Transverse colon (tissue), 4 donors: ENCODE data around the gene CCDC24. TPM values are rescaled to one million over a fixed set of nuclear protein-coding genes. Genes with fewer than 3 reads are reported as not detected.

Experiments
- DNase-seq: peaks from one replicate; pipeline ENCODE4 v3.0.0-alpha.2; 2019
- H3K27ac ChIP-seq, 4 donors: fragments of 200-600 bp; sonication (generic); 2 replicates each; pipeline ENCODE4 v1.5.1; 2016 to 2018; ENCODE audit warnings: inconsistent platforms in 4 of 4
- H3K27me3 ChIP-seq: fragments of 200-600 bp; sonication (generic); 2 replicates; pipeline ENCODE4 v1.5.1; 2017; ENCODE audit warnings: inconsistent platforms
- H3K36me3 ChIP-seq, 4 donors: fragments of 200-600 bp; sonication (generic); 2 replicates each; pipeline ENCODE4 v1.5.1; 2017 to 2019; ENCODE audit warnings: inconsistent platforms in 4 of 4
- H3K4me1 ChIP-seq, 4 donors: fragments of 200-600 bp; sonication (generic); 2 replicates each; pipeline ENCODE4 v1.5.1; 2017 to 2020; ENCODE audit warnings: inconsistent platforms in 4 of 4
- H3K4me3 ChIP-seq, 4 donors: fragments of 200-600 bp; sonication (generic); 1 replicate in 1 of 4; 2 replicates in 3 of 4; pipeline versions ENCODE4 v1.5.1 to v1.6.1; 2017 to 2019; ENCODE audit warnings: inconsistent platforms in 4 of 4
- H3K9me3 ChIP-seq, 2 donors: fragments of 200-600 bp; sonication (generic); 2 replicates each; pipeline ENCODE4 v1.5.1; 2017 to 2019; ENCODE audit warnings: inconsistent platforms in 2 of 2
- CTCF ChIP-seq, 5 experiments: fragments of 200-600 bp in 3 of 5; fragments of 450-650 bp in 2 of 5; sonication (generic) in 3 of 5; IDR thresholded peaks; 1 replicate in 2 of 5; 2 replicates in 3 of 5; pipeline ENCODE4 v1.5.1; 2016 to 2017; ENCODE audit warnings: antibody characterized with exemption in 5 of 5, inconsistent platforms in 3 of 5, mild to moderate bottlenecking in 2 of 5, moderate library complexity in 1 of 5
- EP300 ChIP-seq: sonication (generic); formaldehyde crosslinking; IDR thresholded peaks from one replicate; pipeline ENCODE4 v1.6.1; 2017; ENCODE audit warnings: antibody characterized with exemption, low read depth
- POLR2A ChIP-seq: fragments of 450-650 bp; IDR thresholded peaks from one replicate; pipeline ENCODE4 v1.6.1; 2016; ENCODE audit warnings: antibody characterized with exemption, mild to moderate bottlenecking, moderate library complexity
- POLR2AphosphoS5 ChIP-seq, 3 donors: sonication (generic); formaldehyde crosslinking; IDR thresholded peaks; one replicate each; pipeline ENCODE4 v1.6.1; 2016; ENCODE audit warnings: antibody characterized with exemption in 3 of 3
- WGBS, 2 donors: methylation state at CpG; one replicate each; pipeline ENCODE4 v1.1.5; 2018; ENCODE audit warnings: low coverage in 1 of 2; 5-methylcytosine and 5-hydroxymethylcytosine counted together
- in situ Hi-C, 4 donors: fragments of 200-750 bp; cut with MboI; loops; one replicate each; pipeline versions ENCODE4 v1.15.0 to v1.15.1; 2017; ENCODE audit warnings: low sequenced_read_pairs in 3 of 4, low pct_ligation_motif_present in 1 of 4, low pct_unique_long_range_greater_than_20kb in 1 of 4
- intact Hi-C: fragments of 100-400 bp; cut with DNase I; formaldehyde crosslinking; loops from one replicate; pipeline ENCODE4 v1.15.1; 2023; ENCODE audit warnings: low total_unique reads
- total RNA-seq, 4 donors: library from RNA; depleted of rRNA; stranded (reverse); fragments of >200 nt; gene quantifications; one replicate each; pipeline ENCODE4 v1.1.0, GENCODE V29; 2016

The CCDC24 gene
- total RNA-seq, 4 donors from 2014 or later: 13.8 to 22.0 (median 17.6) TPM

- intact Hi-C loops: no loop called here
- Histone ChIP-seq H3K27me3 (no peaks in the 10 kb centered on the region), H3K4me3 (no peak overlapping the region), H3K4me1 (peaks cover 27 to 44% (median 42%) of the 10 kb centered on the region in 4 donors), H3K27ac (peak overlapping the region in 3 of 4 donors; percentile 90 to 97 (median 96)), H3K9me3 (no peaks in the 10 kb centered on the region), H3K36me3 (no peaks in the 10 kb centered on the region)
- no peak for DNase-seq
- 80 to 86% methylated on average over 1 to 8 of the region's 8 CpGs for WGBS, 2 donors
- TF ChIP-seq POLR2A (no peak), POLR2AphosphoS5 (IDR thresholded peaks at IDR 0.05) (no peak), EP300 (no peak), CTCF (IDR thresholded peaks at IDR 0.05) (no peak)
- in situ Hi-C loops: loop anchor here in 1 of 4 donors (25.0 kb wide), 1 partner anchor 271 kb away; no protein-coding TSS in a partner anchor
Measured at GRCh38 chr1:44033041-44033575, 41.7 kb downstream of the CCDC24 start.

GRCh38 chr1:44033756-44034155 lies 42.4 kb downstream of the CCDC24 start:
- H3K4me1 ChIP-seq: peaks cover 25 to 42% (median 37%) of the 10 kb centered on the region in 4 donors
- in situ Hi-C loops (loop anchor here in 1 of 4 donors (25.0 kb wide), 1 partner anchor 271 kb away; no protein-coding TSS in a partner anchor), intact Hi-C loops (no loop called here)
- H3K27me3 ChIP-seq: no peaks in the 10 kb centered on the region
- no peaks in the 10 kb centered on the region for H3K9me3 ChIP-seq
- TF ChIP-seq POLR2AphosphoS5 (IDR thresholded peaks at IDR 0.05) (no peak), CTCF (IDR thresholded peaks at IDR 0.05) (no peak)
- 88% methylated on average over 8 of the region's 8 CpGs; no CpG with 5 or more reads in 1 of the 2 donors for WGBS, 2 donors
- DNase-seq: no peak
- no peak overlapping the region for H3K4me3 ChIP-seq
- peak overlapping the region; percentile 5 to 97 (median 48) for H3K27ac ChIP-seq
- H3K36me3 ChIP-seq: no peaks in the 10 kb centered on the region

- DNase-seq: no peak
- Histone ChIP-seq H3K4me1 (peaks cover 19 to 35% (median 31%) of the 10 kb centered on the region in 4 donors), H3K27ac (no peak overlapping the region), H3K9me3 (no peaks in the 10 kb centered on the region), H3K4me3 (no peak overlapping the region), H3K36me3 (no peaks in the 10 kb centered on the region), H3K27me3 (no peaks in the 10 kb centered on the region)
- 98% methylated on average over 4 of the region's 4 CpGs; no CpG with 5 or more reads in 1 of the 2 donors for WGBS, 2 donors
- in situ Hi-C loops: loop anchor here in 1 of 4 donors (25.0 kb wide), 1 partner anchor 272 kb away; no protein-coding TSS in a partner anchor
- TF ChIP-seq CTCF (IDR thresholded peaks at IDR 0.05): no peak
- TF ChIP-seq POLR2A: no peak
- no peak for TF ChIP-seq POLR2AphosphoS5 (IDR thresholded peaks at IDR 0.05)
- TF ChIP-seq EP300: no peak
- intact Hi-C loops: no loop called here
Measured at GRCh38 chr1:44034423-44034822, 43.0 kb downstream of the CCDC24 start.

GRCh38 chr1:44034976-44035716 lies 43.7 kb downstream of the CCDC24 start:
- intact Hi-C loops (loop anchor here (5.0 kb wide), 1 partner anchor 33 kb away; no protein-coding TSS in a partner anchor), in situ Hi-C loops (loop anchor here in 1 of 4 donors (25.0 kb wide), 1 partner anchor 273 kb away; no protein-coding TSS in a partner anchor)
- peaks cover 17 to 33% (median 28%) of the 10 kb centered on the region in 4 donors for H3K4me1 ChIP-seq
- H3K9me3 ChIP-seq: no peaks in the 10 kb centered on the region
- TF ChIP-seq POLR2AphosphoS5 (IDR thresholded peaks at IDR 0.05): no peak
- no peak overlapping the region for H3K4me3 ChIP-seq
- 82% methylated on average over 10 of the region's 11 CpGs; no CpG with 5 or more reads in 1 of the 2 donors for whole genome bisulfite sequencing, 2 donors
- no peaks in the 10 kb centered on the region for H3K27me3 ChIP-seq
- peak overlapping the region in 3 of 4 donors; percentile 35 to 75 (median 66) for H3K27ac ChIP-seq
- no peak for DNase-seq
- no peaks in the 10 kb centered on the region for H3K36me3 ChIP-seq
